SK-N-MC (cell line): ENCODE results near the gene EIF6.

Experiments used
- DNase-seq: peaks from one replicate; pipeline ENCODE4 v3.0.0-alpha.2; 2011; ENCODE audit warnings: low read depth, low spot score
- H3K27ac ChIP-seq: fragments of 200-600 bp; sonication (generic); 2 replicates; pipeline ENCODE4 v1.5.1; 2016; ENCODE audit warnings: mixed run types
- H3K36me3 ChIP-seq: fragments of 200-600 bp; sonication (generic); 2 replicates; pipeline ENCODE4 v1.6.1; 2017; ENCODE audit warnings: antibody characterized with exemption, low read length, mixed read lengths; ENCODE audit not compliant: insufficient read depth
- H3K4me3 ChIP-seq: fragments of 200-600 bp; sonication (generic); 2 replicates; pipeline ENCODE4 v1.5.1; 2016
- H3K9ac ChIP-seq: fragments of 200-600 bp; sonication (generic); 2 replicates; pipeline ENCODE4 v1.8.0; 2017; ENCODE audit warnings: mixed run types, mixed read lengths; ENCODE audit not compliant: insufficient read length
- H3K9me3 ChIP-seq: fragments of 200-600 bp; sonication (generic); 2 replicates; pipeline ENCODE4 v1.6.1; 2017; ENCODE audit warnings: low read depth, mild to moderate bottlenecking, antibody characterized with exemption, low read length, moderate library complexity, mixed read lengths
- EZH2 ChIP-seq: fragments of 200-600 bp; sonication (generic); IDR thresholded peaks from one replicate; pipeline ENCODE4 v1.6.1; 2017; ENCODE audit warnings: antibody characterized with exemption
- FOXP2 ChIP-seq: optimal IDR thresholded peaks from 2 replicates; pipeline ENCODE3; 2011; ENCODE audit warnings: mild to moderate bottlenecking, moderate library complexity; ENCODE audit not compliant: insufficient read depth; ENCODE audit errors: extremely low read length, control extremely low read depth
- POLR2AphosphoS5 ChIP-seq: IDR thresholded peaks from 2 replicates; pipeline ENCODE4 v1.6.1; 2012; ENCODE audit warnings: mild to moderate bottlenecking, low read depth, low read length, borderline replicate concordance

EIF6 gene

GRCh38 chr20:35274172-35275092 lies 10.1 kb downstream of the EIF6 start:
- H3K36me3 ChIP-seq: peaks cover 13% of the 10 kb centered on the region; the same call in 1 of the 2 replicates
- TF ChIP-seq EZH2: no peak
- DNase-seq: no peak
- no peak overlapping the region for H3K27ac ChIP-seq
- no peak overlapping the region for H3K4me3 ChIP-seq
- no peaks in the 10 kb centered on the region for H3K9me3 ChIP-seq
- H3K9ac ChIP-seq: no peak overlapping the region

DNA sequence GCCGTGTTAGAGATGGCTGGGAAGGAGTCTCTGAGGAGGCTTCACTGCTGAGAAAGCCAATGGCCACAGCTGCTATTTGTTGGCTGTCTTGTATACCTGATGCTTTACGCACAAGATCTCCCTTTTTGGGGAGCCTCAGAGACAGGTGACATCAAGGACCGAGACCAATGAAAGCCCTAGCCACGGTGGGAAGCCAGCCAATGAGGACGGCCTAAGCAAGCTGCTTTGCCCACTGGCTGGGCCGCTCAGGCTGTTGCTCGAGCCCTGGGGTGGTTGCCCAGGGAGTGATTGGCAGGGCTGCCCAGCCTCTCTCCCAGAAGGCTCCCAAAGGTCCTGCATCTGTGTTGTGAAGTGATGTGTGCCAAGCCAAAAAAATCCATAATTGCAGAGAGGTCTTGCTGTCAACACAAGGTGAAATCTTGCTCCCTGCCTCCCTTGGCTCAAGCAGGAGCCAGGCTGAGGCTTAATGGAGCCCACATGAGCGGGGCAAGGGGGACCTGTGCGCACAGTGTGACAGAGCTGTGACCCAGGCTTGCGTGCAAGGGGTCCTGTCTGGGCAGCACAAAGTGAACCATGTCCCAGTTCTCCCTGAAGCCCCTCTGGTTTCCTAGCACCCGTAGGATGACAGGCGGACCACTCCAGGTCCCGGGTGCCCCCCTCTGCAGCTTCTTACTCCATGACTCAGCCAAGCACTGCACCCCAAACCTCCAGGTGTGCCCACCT lies 11.0 kb downstream of the EIF6 start:
- Histone ChIP-seq H3K9me3 (no peaks in the 10 kb centered on the region), H3K27ac (no peak overlapping the region), H3K9ac (no peak overlapping the region), H3K4me3 (no peak overlapping the region), H3K36me3 (peaks cover 4% of the 10 kb centered on the region; the same call in 1 of the 2 replicates)
- no peak for TF ChIP-seq FOXP2
- TF ChIP-seq POLR2AphosphoS5: no peak
- no peak for TF ChIP-seq EZH2
- DNase-seq: no peak

- Histone ChIP-seq H3K27ac (no peak overlapping the region), H3K9ac (no peak overlapping the region), H3K9me3 (no peaks in the 10 kb centered on the region), H3K36me3 (no peaks in the 10 kb centered on the region), H3K4me3 (no peak overlapping the region)
- DNase-seq: no peak
- TF ChIP-seq FOXP2: no peak
- no peak for TF ChIP-seq EZH2
- no peak for TF ChIP-seq POLR2AphosphoS5
These were observed 12.7 kb downstream of the EIF6 start for GRCh38 chr20:35271904-35272303.

- DNase-seq: no peak
- Histone ChIP-seq H3K9me3 (no peaks in the 10 kb centered on the region), H3K4me3 (no peak overlapping the region), H3K27ac (no peak overlapping the region), H3K9ac (no peak overlapping the region), H3K36me3 (no peaks in the 10 kb centered on the region)
- no peak for TF ChIP-seq FOXP2
These were observed 13.3 kb downstream of the EIF6 start for GRCh38 chr20:35271073-35271882.

- Histone ChIP-seq H3K9me3 (no peaks in the 10 kb centered on the region), H3K4me3 (no peak overlapping the region), H3K36me3 (no peaks in the 10 kb centered on the region), H3K9ac (no peak overlapping the region), H3K27ac (no peak overlapping the region)
- DNase-seq: no peak
- TF ChIP-seq FOXP2 (no peak), POLR2AphosphoS5 (no peak), EZH2 (no peak)
These were observed 14.3 kb downstream of the EIF6 start for GRCh38 chr20:35270021-35270902.

- Histone ChIP-seq H3K36me3 (no peaks in the 10 kb centered on the region), H3K27ac (no peak overlapping the region), H3K4me3 (no peak overlapping the region), H3K9me3 (no peaks in the 10 kb centered on the region), H3K9ac (no peak overlapping the region)
- no peak for DNase-seq
- TF ChIP-seq EZH2 (no peak), FOXP2 (no peak), POLR2AphosphoS5 (no peak)
These were observed 15.4 kb downstream of the EIF6 start for GRCh38 chr20:35269055-35269781.

DNA sequence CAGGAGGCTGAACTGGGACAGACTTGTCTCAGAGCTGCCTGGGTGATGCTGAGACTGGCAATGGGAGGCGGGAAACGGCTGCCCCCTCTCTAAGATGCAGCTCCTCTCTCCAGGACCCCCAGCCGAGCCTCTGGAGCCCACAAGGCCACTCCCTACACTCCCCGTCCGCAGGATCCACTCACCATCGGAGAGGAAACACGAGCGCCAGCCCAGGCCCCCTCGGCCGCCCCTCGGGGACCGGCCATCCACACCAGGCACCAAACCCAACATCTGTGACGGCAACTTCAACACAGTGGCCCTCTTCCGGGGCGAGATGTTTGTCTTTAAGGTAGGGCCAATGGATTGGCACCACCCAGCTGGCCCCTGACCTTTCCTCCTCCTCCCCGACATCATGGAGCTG lies 17.5 kb downstream of the EIF6 start:
- Histone ChIP-seq H3K36me3 (no peaks in the 10 kb centered on the region), H3K27ac (no peak overlapping the region), H3K9me3 (no peaks in the 10 kb centered on the region), H3K4me3 (no peak overlapping the region), H3K9ac (no peak overlapping the region)
- DNase-seq: no peak
- TF ChIP-seq EZH2 (no peak), FOXP2 (no peak), POLR2AphosphoS5 (no peak)
